DMS 273 (cell line): ENCODE measurements around the gene RNASEL.

Experiments
- DNase-seq: peaks from one replicate; lab custom pipeline; 2025; ENCODE audit not compliant: unreplicated experiment; lab: John Stamatoyannopoulos, UW

Gene RNASEL

GRCh38 chr1:182600745-182601415 is 11.8 kb upstream of the RNASEL start:
- DNase-seq, result no peak

GRCh38 chr1:182600036-182600713 is 11.1 kb upstream of the RNASEL start:
- no peak for DNase-seq

- DNase-seq, result peak; percentile 79
Observed at GRCh38 chr1:182599339-182599738, 10.3 kb upstream of the RNASEL start.

GRCh38 chr1:182598296-182598695 is 9.2 kb upstream of the RNASEL start:
- peak; percentile 58 for DNase-seq

- peak; percentile 71 for DNase-seq
Observed at GRCh38 chr1:182596934-182597333, 7.9 kb upstream of the RNASEL start.

GRCh38 chr1:182595641-182596240 is 6.7 kb upstream of the RNASEL start:
- DNase-seq, result peak; percentile 91

GRCh38 chr1:182589931-182590330 is 875 bp upstream of the RNASEL start:
- no peak for DNase-seq

- no peak for DNase-seq
Observed at GRCh38 chr1:182589520-182589919, 464 bp upstream of the RNASEL start.

- DNase-seq, result no peak
Observed at GRCh38 chr1:182587666-182588499, 1.2 kb downstream of the RNASEL start.

- no peak for DNase-seq
Observed at GRCh38 chr1:182587093-182587492, 2.0 kb downstream of the RNASEL start.

GRCh38 chr1:182586380-182586779 is 2.7 kb downstream of the RNASEL start:
- no peak for DNase-seq

GRCh38 chr1:182584746-182585145 is 4.3 kb downstream of the RNASEL start:
- no peak for DNase-seq

- no peak for DNase-seq
Observed at GRCh38 chr1:182580736-182581135, 8.3 kb downstream of the RNASEL start.

GRCh38 chr1:182575540-182576149 is 13.4 kb downstream of the RNASEL start:
- no peak for DNase-seq

- no peak for DNase-seq
Observed at GRCh38 chr1:182574156-182574555, 14.9 kb downstream of the RNASEL start.

GRCh38 chr1:182570611-182570970 is 18.5 kb downstream of the RNASEL start:
- no peak for DNase-seq

GRCh38 chr1:182569939-182570610 is 19.0 kb downstream of the RNASEL start:
- DNase-seq, result no peak

GRCh38 chr1:182568647-182569284 is 20.3 kb downstream of the RNASEL start:
- DNase-seq, result no peak

- no peak for DNase-seq
Observed at GRCh38 chr1:182567629-182568028, 21.4 kb downstream of the RNASEL start.

- no peak for DNase-seq
Observed at GRCh38 chr1:182565537-182565936, 23.5 kb downstream of the RNASEL start.
